ENCODE results near the gene HIP1R. TPM values are rescaled to one million over a fixed set of nuclear protein-coding genes. Genes with fewer than 3 reads are reported as not detected.

HIP1R gene
- total and polyA plus RNA-seq, 3 donors from 2014 or later, result 20.1 to 41.7 (median 34.3) TPM

GRCh38 chr12:122845041-122845864, 10.0 kb downstream of the HIP1R start:
- no peak for DNase-seq
- Histone ChIP-seq H3K27me3 (no peaks in the 10 kb centered on the region), H3K27ac (no peak overlapping the region), H3K4me1 (peaks cover 5% of the 10 kb centered on the region), H3K4me3 (no peak overlapping the region), H3K36me3 (ENCODE audit: low read depth, missing control alignments) (no peaks in the 10 kb centered on the region), H3K9me3 (no peaks in the 10 kb centered on the region)
- TF ChIP-seq CTCF (IDR thresholded peaks at IDR 0.05), result no peak
- TF ChIP-seq POLR2A (IDR thresholded peaks at IDR 0.05), result no peak
- WGBS, 2 donors, result 81 to 87% methylated on average over 21 to 30 of the region's 30 CpGs
- intact Hi-C loops (cut with DNase I; ENCODE audit: low total_unique reads), result no loop called here

GRCh38 chr12:122845865-122846621, 10.8 kb downstream of the HIP1R start:
- H3K9me3 ChIP-seq, result no peaks in the 10 kb centered on the region
- H3K27me3 ChIP-seq, result no peaks in the 10 kb centered on the region
- H3K4me3 ChIP-seq, result no peak overlapping the region
- no peak for DNase-seq
- H3K27ac ChIP-seq, result no peak overlapping the region
- H3K36me3 ChIP-seq (ENCODE audit: low read depth, missing control alignments), result no peaks in the 10 kb centered on the region
- whole genome bisulfite sequencing, 2 donors, result 85 to 96% methylated on average over 7 to 14 of the region's 14 CpGs
- TF ChIP-seq CTCF (IDR thresholded peaks at IDR 0.05), result no peak
- no peak for TF ChIP-seq POLR2A (IDR thresholded peaks at IDR 0.05)
- peaks cover 5% of the 10 kb centered on the region for H3K4me1 ChIP-seq
- intact Hi-C loops (cut with DNase I; ENCODE audit: low total_unique reads), result no loop called here

GRCh38 chr12:122846622-122847515, 11.6 kb downstream of the HIP1R start:
- Histone ChIP-seq H3K4me3 (no peak overlapping the region), H3K36me3 (ENCODE audit: low read depth, missing control alignments) (no peaks in the 10 kb centered on the region), H3K9me3 (no peaks in the 10 kb centered on the region), H3K27me3 (no peaks in the 10 kb centered on the region), H3K4me1 (peaks cover 5% of the 10 kb centered on the region), H3K27ac (no peak overlapping the region)
- WGBS, 2 donors, result 91 to 93% methylated on average over 5 to 24 of the region's 27 CpGs
- DNase-seq, result no peak
- TF ChIP-seq CTCF (IDR thresholded peaks at IDR 0.05), result no peak
- TF ChIP-seq POLR2A (IDR thresholded peaks at IDR 0.05), result no peak
- intact Hi-C loops (cut with DNase I; ENCODE audit: low total_unique reads), result no loop called here

- H3K27ac ChIP-seq, result no peak overlapping the region
- H3K9me3 ChIP-seq, result no peaks in the 10 kb centered on the region
- H3K36me3 ChIP-seq (ENCODE audit: low read depth, missing control alignments), result no peaks in the 10 kb centered on the region
- H3K27me3 ChIP-seq, result no peaks in the 10 kb centered on the region
- WGBS, 2 donors, result 88 to 92% methylated on average over 3 to 5 of the region's 5 CpGs
- no peak overlapping the region for H3K4me3 ChIP-seq
- intact Hi-C loops (cut with DNase I; ENCODE audit: low total_unique reads), result no loop called here
- no peak for DNase-seq
- H3K4me1 ChIP-seq, result peaks cover 5% of the 10 kb centered on the region
- TF ChIP-seq CTCF (IDR thresholded peaks at IDR 0.05) (no peak), POLR2A (IDR thresholded peaks at IDR 0.05) (no peak)
Observed at GRCh38 chr12:122847516-122847836, 12.2 kb downstream of the HIP1R start.
